IMR-90 (cell line): ENCODE measurements around the gene ADGRG1. TPM values are rescaled to one million over a fixed set of nuclear protein-coding genes. Genes with fewer than 3 reads are reported as not detected.

Source experiments
- ATAC-seq: fragments of 200-7000 bp; cut with Tn5 transposase; 2 replicates; pipeline ENCODE4 v1.9.1; 2020; ENCODE audit warnings: low read depth, mild to moderate bottlenecking, moderate library complexity
- BruUV-seq: library from RNA; stranded (reverse); fragments of 400-500 nt; replicated peaks from 2 replicates; lab custom pipeline; 2021; lab: Mats Ljungman, UMichigan
- CTCF ChIA-PET: fragments of 300-600 bp; formaldehyde crosslinking; extraction: SDS; loops from one replicate; lab custom pipeline; 2021; ENCODE audit warnings: antibody characterized with exemption; lab: Yijun Ruan, JAX
- POLR2A ChIA-PET: fragments of 300-600 bp; sonication (Branson Sonifier 250); formaldehyde crosslinking; loops from one replicate; lab custom pipeline; 2022; ENCODE audit warnings: antibody characterized with exemption; ENCODE audit not compliant: unreplicated experiment; lab: Charles Lee
- DNase-seq: peaks from one replicate; pipeline ENCODE4 v3.0.0; 2013
- H2AFZ ChIP-seq: replicated peaks from 2 replicates; pipeline ENCODE3; 2013; ENCODE audit warnings: low read length, mild to moderate bottlenecking; ENCODE audit not compliant: poor library complexity
- H2AK5ac ChIP-seq: 2 replicates; pipeline ENCODE4 v1.6.1; 2013; ENCODE audit warnings: low read depth, low read length, inconsistent platforms
- H2AK9ac ChIP-seq: replicated peaks from 2 replicates; pipeline ENCODE3; 2013; ENCODE audit warnings: mild to moderate bottlenecking, low read depth, low read length, moderate library complexity; ENCODE audit not compliant: poor library complexity
- H2BK120ac ChIP-seq: 2 replicates; pipeline ENCODE4 v1.6.1; 2013; ENCODE audit warnings: low read depth, low read length, inconsistent platforms
- H2BK15ac ChIP-seq: 3 replicates; pipeline ENCODE4 v1.6.1; 2013; ENCODE audit warnings: low read depth, low read length, inconsistent platforms
- H2BK20ac ChIP-seq: 2 replicates; pipeline ENCODE4 v1.6.1; 2013; ENCODE audit warnings: low read depth, mild to moderate bottlenecking, inconsistent platforms, low read length, moderate library complexity
- H2BK5ac ChIP-seq: 2 replicates; pipeline ENCODE4 v1.6.1; 2013; ENCODE audit warnings: mild to moderate bottlenecking, low read depth, low read length, inconsistent platforms; ENCODE audit not compliant: poor library complexity, severe bottlenecking
- H3K14ac ChIP-seq: replicated peaks from 2 replicates; pipeline ENCODE4 v1.6.1; 2013; ENCODE audit warnings: low read depth, low read length, inconsistent platforms
- H3K18ac ChIP-seq: 2 replicates; pipeline ENCODE4 v1.6.1; 2013; ENCODE audit warnings: low read depth, low read length, control low read depth
- H3K23ac ChIP-seq: 2 replicates; pipeline ENCODE4 v1.6.1; 2013; ENCODE audit warnings: low read depth, low read length, inconsistent platforms
- H3K27ac ChIP-seq: 2 replicates; pipeline ENCODE4 v1.5.1; 2013; ENCODE audit warnings: mild to moderate bottlenecking, control low read depth, low read length; ENCODE audit not compliant: insufficient read depth
- H3K27me3 ChIP-seq: 2 replicates; pipeline ENCODE4 v1.6.1; 2013; ENCODE audit warnings: low read length; ENCODE audit not compliant: control insufficient read depth, insufficient read depth
- H3K36me3 ChIP-seq: 2 replicates; pipeline ENCODE4 v1.6.1; 2013; ENCODE audit warnings: low read length, mixed read lengths; ENCODE audit not compliant: control insufficient read depth, insufficient read depth
- H3K4ac ChIP-seq: 2 replicates; pipeline ENCODE4 v1.6.1; 2013; ENCODE audit warnings: low read depth, low read length, inconsistent platforms
- H3K4me1 ChIP-seq: 2 replicates; pipeline ENCODE4 v1.6.1; 2013; ENCODE audit warnings: low read length, mixed read lengths; ENCODE audit not compliant: control insufficient read depth, insufficient read depth
- H3K4me2 ChIP-seq: 2 replicates; pipeline ENCODE4 v1.6.1; 2013; ENCODE audit warnings: low read depth, mild to moderate bottlenecking, control low read depth, low read length, moderate library complexity
- H3K4me3 ChIP-seq: 2 replicates; pipeline ENCODE4 v1.5.1; 2013; ENCODE audit warnings: low read depth, mild to moderate bottlenecking, control low read depth, low read length, moderate library complexity; ENCODE audit not compliant: insufficient read depth
- H3K56ac ChIP-seq: 2 replicates; pipeline ENCODE4 v1.6.1; 2013; ENCODE audit warnings: low read length, inconsistent platforms; ENCODE audit not compliant: insufficient read depth; ENCODE audit errors: extremely low read depth
- H3K79me1 ChIP-seq, 2 experiments: 2 replicates each; pipeline ENCODE4 v1.6.1; 2013; ENCODE audit warnings: low read length in 2 of 2, inconsistent platforms in 1 of 2, low read depth in 1 of 2
- H3K9ac ChIP-seq: 2 replicates; pipeline ENCODE4 v1.6.1; 2013; ENCODE audit warnings: low read depth, low read length, control low read depth
- H3K9me1 ChIP-seq: 2 replicates; pipeline ENCODE4 v1.6.1; 2013; ENCODE audit warnings: low read length, inconsistent platforms; ENCODE audit not compliant: insufficient read depth
- H3K9me3 ChIP-seq: 2 replicates; pipeline ENCODE4 v1.6.1; 2013; ENCODE audit warnings: low read length; ENCODE audit not compliant: control insufficient read depth, insufficient read depth
- H4K20me1 ChIP-seq: 2 replicates; pipeline ENCODE4 v1.6.1; 2013; ENCODE audit warnings: low read length, inconsistent platforms; ENCODE audit not compliant: insufficient read depth
- H4K5ac ChIP-seq: 2 replicates; pipeline ENCODE4 v1.6.1; 2013; ENCODE audit warnings: mild to moderate bottlenecking, low read depth, low read length, control low read depth
- H4K8ac ChIP-seq, 2 experiments: 2 replicates each; pipeline ENCODE4 v1.6.1; 2013; ENCODE audit warnings: low read depth in 2 of 2, low read length in 2 of 2, control low read depth in 1 of 2, inconsistent platforms in 1 of 2
- H4K91ac ChIP-seq: 2 replicates; pipeline ENCODE4 v1.6.1; 2013; ENCODE audit warnings: low read depth, low read length, inconsistent platforms; ENCODE audit not compliant: insufficient read depth
- CHD1 ChIP-seq: IDR thresholded peaks from 2 replicates; pipeline ENCODE4 v1.6.1; 2012; ENCODE audit warnings: low read depth, low read length, improper control_type of control experiment
- NFE2L2 ChIP-seq: fragments of 150-350 bp; IDR thresholded peaks from 2 replicates; pipeline ENCODE4 v1.6.1; 2016; ENCODE audit warnings: low read depth, mild to moderate bottlenecking, low read length
- RCOR1 ChIP-seq: IDR thresholded peaks from 2 replicates; pipeline ENCODE4 v1.6.1; 2012; ENCODE audit warnings: mild to moderate bottlenecking, low read length, improper control_type of control experiment; ENCODE audit not compliant: insufficient replicate concordance
- WGBS, 2 experiments: methylation state at CpG; one replicate each; pipeline versions ENCODE4 v1.1.5 to v1.1.7; 2013; ENCODE audit warnings: missing lambda C conversion rate in 2 of 2; ENCODE audit not compliant: insufficient read length in 1 of 2; ENCODE audit errors: extremely low coverage in 2 of 2; 5-methylcytosine and 5-hydroxymethylcytosine counted together
- dilution Hi-C: fragments of 300-500 bp; cut with HindIII; formaldehyde crosslinking; loops from one replicate; pipeline ENCODE4 v1.14.3; 2018; ENCODE audit warnings: low sequenced_read_pairs; ENCODE audit not compliant: unreplicated experiment
- in situ Hi-C: fragments of 300-500 bp; cut with MboI; formaldehyde crosslinking; loops from 3 replicates; pipeline ENCODE4 v1.14.3; 2019; ENCODE audit warnings: low sequenced_read_pairs, inconsistent platforms, mixed read lengths
- intact Hi-C: fragments of 100-400 bp; cut with micrococcal nuclease; formaldehyde crosslinking; loops from 2 replicates; pipeline ENCODE4 v1.10.0; 2022
- polyA plus RNA-seq, 3 experiments: library from polyadenylated mRNA; depleted of rRNA; stranded (reverse); fragments of >200 nt; gene quantifications; 2 replicates each; pipeline ENCODE4 v1.2.3, GENCODE V29; 2012; ENCODE audit warnings: low replicate concordance in 1 of 3
- total RNA-seq: library from RNA; depleted of rRNA; stranded (reverse); fragments of >200 nt; gene quantifications from 2 replicates; pipeline ENCODE4 v1.2.3, GENCODE V29; 2012

ADGRG1 gene
- total and polyA plus RNA-seq, 2 of the 4 experiments (the other 2 are of a cell fraction) = 0.90 to 8.4 TPM

GRCh38 chr16:57592591-57593003 lies 35.8 kb upstream of the ADGRG1 start:
- ATAC-seq (no peak), DNase-seq (no peak)
- H3K4me3 ChIP-seq = no peak overlapping the region
- no peaks in the 10 kb centered on the region for H3K79me1 ChIP-seq
- peak overlapping the region; percentile 24 for H2AFZ ChIP-seq
- H2BK20ac ChIP-seq = no peak overlapping the region
- no peaks in the 10 kb centered on the region for H3K36me3 ChIP-seq
- H4K5ac ChIP-seq = no peak overlapping the region
- 0% methylated on average over 1 of the region's 4 CpGs; no CpG with 5 or more reads in 1 of the 2 experiments for WGBS, 2 experiments
- H3K4me2 ChIP-seq = no peak overlapping the region
- 0 out of 2 replicates have a peak, but pooled peaks cover 3% of the 10 kb centered on the region for H3K27me3 ChIP-seq
- H3K18ac ChIP-seq = no peak overlapping the region
- intact Hi-C loops = loop anchor here (5.0 to 10.0 kb wide), 3 partner anchors 145 to 410 kb away; partner anchors contain the start of genes KATNB1, USB1 and ZNF319
- in situ Hi-C loops = no loop called here
- no peak overlapping the region for H3K23ac ChIP-seq
- peaks cover 3% of the 10 kb centered on the region; the same call in 1 of the 2 replicates for H4K20me1 ChIP-seq
- no peak overlapping the region for H3K4ac ChIP-seq
- H2AK5ac ChIP-seq = peak overlapping the region; percentile 23; the same call in 1 of the 2 replicates
- H2BK15ac ChIP-seq = no peak overlapping the region
- no peak overlapping the region for H3K27ac ChIP-seq
- H4K91ac ChIP-seq = no peak overlapping the region
- dilution Hi-C loops = no loop called here
- H3K4me1 ChIP-seq = peaks cover 8% of the 10 kb centered on the region
- H2BK120ac ChIP-seq = no peak overlapping the region
- no peak overlapping the region for H4K8ac ChIP-seq
- peak overlapping the region; percentile 73 for H2AK9ac ChIP-seq
- peaks cover 14% of the 10 kb centered on the region for H3K9me1 ChIP-seq
- no peak for TF ChIP-seq NFE2L2
- TF ChIP-seq RCOR1 = no peak
- TF ChIP-seq CHD1 = no peak
- no peak overlapping the region for H3K56ac ChIP-seq
- no TSS peak for BruUV-seq
- ChIA-PET CTCF (interaction anchor here (1.5 kb wide), 1 partner anchor 314 kb away, joined by 4 read pairs; no protein-coding TSS in a partner anchor), POLR2A (no interaction called here)
- H2BK5ac ChIP-seq = no peak overlapping the region
- H3K9me3 ChIP-seq = 0 out of 2 replicates have a peak, but pooled peaks cover 3% of the 10 kb centered on the region
- H3K9ac ChIP-seq = no peak overlapping the region
- H3K14ac ChIP-seq = no peak overlapping the region
